NCI-H526 (cell line): Measurements from ENCODE around the gene SHISA6.

Source experiments
- DNase-seq, 2 experiments: peaks; one replicate each; lab custom pipeline; 2025; lab: John Stamatoyannopoulos, UW

SHISA6 gene

GRCh38 chr17:11353601-11354000, 112.6 kb downstream of the SHISA6 start:
- DNase-seq = no peak

DNA sequence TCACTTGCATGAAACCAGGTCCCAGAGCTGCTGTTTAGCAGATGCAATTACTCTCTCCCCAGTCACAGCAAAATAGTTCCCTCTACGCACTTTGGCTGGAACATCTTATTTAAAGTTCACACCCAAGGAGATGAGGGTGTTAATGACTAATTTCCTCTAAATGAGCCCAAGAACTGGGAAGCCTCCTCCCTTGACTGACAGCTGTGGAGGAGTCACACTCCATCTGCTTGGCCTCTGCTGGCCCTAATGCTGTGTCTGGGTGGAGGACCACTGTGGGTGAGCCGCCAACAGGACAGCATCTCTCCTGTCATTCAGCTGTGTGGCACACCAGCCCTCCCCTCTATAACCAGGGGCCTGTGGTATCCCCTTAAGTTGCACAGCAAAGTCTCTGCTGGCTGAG, 115.4 kb downstream of the SHISA6 start:
- no peak for DNase-seq

DNA sequence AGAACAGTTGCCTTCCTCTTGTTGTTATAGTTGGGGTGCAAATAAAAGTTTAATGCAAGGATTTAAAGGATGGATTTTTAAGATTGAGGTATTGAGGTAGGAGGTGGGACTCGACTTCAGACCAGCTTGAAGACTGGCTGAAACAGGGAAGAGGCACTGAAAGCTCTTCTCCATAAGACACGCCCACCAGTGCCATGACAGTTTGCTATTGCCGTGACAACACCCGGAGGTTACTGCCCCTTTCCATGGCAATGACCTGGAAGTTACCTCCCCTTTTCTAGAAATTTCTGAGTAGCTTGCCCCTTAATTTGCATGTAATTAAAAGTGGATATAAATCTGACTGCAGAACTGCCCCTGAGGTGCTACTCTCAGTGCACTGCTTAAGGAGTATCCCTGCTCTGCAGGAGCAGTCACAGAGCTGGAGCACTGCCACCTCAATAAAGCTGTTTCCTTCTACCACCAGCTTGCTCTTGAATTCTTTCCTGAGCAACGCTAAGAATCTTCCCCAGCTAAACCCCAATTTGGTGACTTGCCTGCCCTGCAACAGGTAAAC, 122.6 kb downstream of the SHISA6 start:
- DNase-seq = no peak

GRCh38 chr17:11366272-11366850, 125.3 kb downstream of the SHISA6 start:
- no peak for DNase-seq

- no peak for DNase-seq
Observed at GRCh38 chr17:11369575-11369974, 128.6 kb downstream of the SHISA6 start.

- DNase-seq = no peak
Observed at GRCh38 chr17:11372692-11373091, 131.7 kb downstream of the SHISA6 start.

DNA sequence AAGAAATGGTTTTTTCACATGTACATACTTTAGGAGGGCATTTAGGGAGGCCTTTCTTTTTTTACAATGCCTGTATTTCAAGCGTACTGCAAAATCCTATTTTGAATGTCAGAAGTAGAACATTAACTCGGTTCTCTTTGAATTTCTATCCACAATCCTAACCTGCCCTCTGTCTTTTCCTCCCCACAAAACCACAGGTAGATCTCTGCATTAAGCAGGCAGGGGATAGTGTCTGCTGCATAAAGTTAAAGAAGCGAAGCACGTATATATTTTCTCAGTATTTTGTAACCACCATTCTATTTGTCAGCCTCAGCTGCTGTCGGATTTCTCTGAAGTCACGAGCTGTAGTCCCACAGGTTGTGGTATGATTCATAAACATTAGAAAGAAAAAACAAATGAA, 137.5 kb downstream of the SHISA6 start:
- DNase-seq = no peak

GRCh38 chr17:11380761-11381160, 139.7 kb downstream of the SHISA6 start:
- DNase-seq = no peak

- no peak for DNase-seq
Observed at GRCh38 chr17:11383157-11383556, 142.1 kb downstream of the SHISA6 start.

GRCh38 chr17:11384131-11384530, 143.1 kb downstream of the SHISA6 start:
- no peak for DNase-seq

GRCh38 chr17:11387610-11388009, 146.6 kb downstream of the SHISA6 start:
- DNase-seq = no peak

GRCh38 chr17:11388054-11388453, 147.0 kb downstream of the SHISA6 start:
- peak in 1 of 2 experiments; percentile 0 for DNase-seq

GRCh38 chr17:11389583-11389982, 148.6 kb downstream of the SHISA6 start:
- no peak for DNase-seq

GRCh38 chr17:11391134-11391533, 150.1 kb downstream of the SHISA6 start:
- DNase-seq = peak in 1 of 2 experiments; percentile 0

- no peak for DNase-seq
Observed at GRCh38 chr17:11404431-11405276, 163.6 kb downstream of the SHISA6 start.

DNA sequence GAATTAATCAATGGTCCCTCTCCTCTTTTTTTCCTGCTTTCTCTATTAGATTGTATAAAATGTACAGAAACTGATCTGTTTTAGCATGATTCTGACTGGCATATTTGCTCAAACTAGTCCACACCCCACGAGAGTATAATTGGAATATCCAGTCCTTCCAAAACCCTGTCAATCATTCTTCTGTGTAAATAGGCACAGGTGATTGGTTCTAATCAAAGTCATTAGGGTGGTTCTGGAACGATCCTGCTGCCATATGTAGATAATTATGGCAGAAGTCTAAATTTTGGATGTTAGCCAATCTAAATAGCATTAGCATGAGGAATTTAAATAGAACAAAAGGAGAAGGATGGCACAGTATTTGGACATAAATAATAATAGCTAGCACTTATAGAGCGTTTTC, 165.7 kb downstream of the SHISA6 start:
- DNase-seq = no peak

DNA sequence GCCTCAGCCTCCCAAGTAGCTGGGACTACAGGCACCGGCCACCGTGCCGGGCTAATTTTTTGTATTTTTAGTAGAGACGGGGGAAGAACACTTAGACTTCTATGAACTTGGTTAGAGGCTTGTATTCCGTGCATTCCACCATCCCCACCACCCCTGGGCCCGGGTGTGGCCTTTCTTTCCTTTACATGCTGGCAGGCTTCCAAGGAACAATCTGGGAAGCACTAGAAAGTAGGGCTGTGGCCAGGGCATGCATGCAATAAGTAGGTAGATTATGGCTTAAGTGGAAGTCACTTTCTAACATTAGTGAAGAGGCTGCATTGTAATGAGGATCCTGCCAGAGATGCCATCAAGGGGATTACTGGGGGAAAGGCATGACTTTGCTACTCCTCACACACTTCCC, 171.6 kb downstream of the SHISA6 start:
- DNase-seq = no peak

DNA sequence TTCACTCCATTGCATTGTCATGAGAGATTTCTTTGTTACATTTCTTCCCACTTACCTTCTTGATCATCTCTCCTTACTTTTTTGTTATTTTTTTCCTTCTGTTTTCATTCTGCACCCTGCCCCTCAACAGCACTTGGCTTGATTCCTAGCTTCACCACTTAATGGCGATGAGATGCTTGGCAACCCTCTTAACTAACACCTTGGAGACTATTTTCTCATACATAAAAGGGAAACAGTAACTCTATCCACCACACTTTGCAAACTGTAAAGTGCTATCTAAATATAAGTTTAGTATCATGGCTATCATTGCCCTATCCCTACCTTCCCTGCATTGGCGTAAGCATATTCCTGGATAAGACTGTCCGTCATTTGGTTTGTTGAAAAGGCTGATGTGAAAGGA, 177.3 kb downstream of the SHISA6 start:
- no peak for DNase-seq

DNA sequence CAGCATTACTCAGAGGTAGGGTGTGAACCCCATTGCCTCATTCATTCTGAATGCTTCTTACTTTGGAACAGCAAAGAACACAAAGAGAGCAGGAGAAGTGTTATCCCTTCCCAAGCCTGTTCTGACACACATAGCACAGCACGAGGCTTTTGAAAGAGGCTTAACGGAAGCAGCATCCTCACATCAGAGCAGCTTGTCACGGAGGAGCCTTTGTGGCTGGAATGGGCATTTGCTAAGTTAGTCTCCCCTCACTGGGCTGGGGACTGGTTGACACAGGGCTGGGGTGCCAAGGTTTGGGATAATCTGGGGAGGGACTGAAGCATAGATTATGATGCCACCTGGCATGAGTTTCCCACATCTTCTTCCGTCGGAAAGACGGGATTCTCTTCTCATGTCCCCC, 189.7 kb downstream of the SHISA6 start:
- DNase-seq = no peak

- DNase-seq = no peak
Observed at GRCh38 chr17:11438673-11439072, 197.7 kb downstream of the SHISA6 start.

DNA sequence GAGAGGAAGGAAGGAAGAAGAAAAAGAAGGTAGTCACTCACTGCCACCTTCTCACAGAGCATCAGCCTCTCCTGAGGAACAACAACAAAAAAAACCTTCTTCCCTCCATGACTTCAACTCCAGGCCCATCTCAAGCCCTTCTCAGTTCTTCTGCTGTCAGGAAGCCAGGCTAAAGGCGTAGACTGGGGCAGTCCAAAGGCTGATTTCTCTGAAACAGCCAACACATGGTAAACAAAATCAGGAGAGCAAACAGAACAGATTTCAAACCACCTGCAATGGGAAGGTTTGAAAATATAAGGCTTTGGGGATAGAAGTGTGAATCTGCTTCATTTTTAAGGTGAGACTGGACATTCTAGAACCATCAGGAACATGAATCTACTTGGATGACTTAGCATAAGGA, 200.0 kb downstream of the SHISA6 start:
- DNase-seq = no peak

DNA sequence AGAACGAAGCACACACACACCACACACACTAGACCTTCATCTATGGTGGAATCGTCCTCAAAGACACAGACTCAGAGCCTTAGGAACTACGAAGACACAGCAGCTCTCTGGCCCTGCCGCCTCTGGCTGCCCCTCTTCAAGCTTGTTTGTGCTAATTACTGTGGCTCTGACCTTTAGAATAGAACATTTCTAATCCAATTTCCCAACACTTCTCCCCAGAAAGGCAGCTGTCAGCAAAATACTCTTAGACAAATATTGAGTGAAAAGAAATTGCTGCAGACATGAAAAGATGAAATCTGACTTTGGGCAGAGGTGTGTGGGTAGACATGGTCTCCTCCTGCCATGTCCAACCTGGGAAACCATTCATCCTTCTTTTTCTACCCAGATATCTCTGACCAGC, 205.3 kb downstream of the SHISA6 start:
- DNase-seq = no peak

DNA sequence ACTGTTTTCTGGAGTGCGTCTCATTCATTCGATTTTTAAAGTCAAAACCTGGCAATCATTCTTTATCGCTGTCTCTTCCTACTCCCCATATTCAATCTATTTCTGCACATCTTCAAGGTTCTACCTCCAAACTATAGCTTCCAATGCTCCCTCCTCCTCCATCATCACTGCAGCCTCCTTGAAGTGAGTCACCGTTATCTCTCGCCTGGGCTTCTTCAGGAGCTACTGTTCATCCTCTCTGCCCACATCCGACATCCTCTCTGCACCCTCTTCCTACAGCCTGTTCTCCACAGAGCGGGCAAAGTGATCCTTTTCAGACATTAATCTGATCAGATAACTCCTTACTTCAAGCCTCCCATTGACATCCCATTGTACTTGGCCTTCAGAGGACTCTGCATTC, 213.1 kb downstream of the SHISA6 start:
- no peak for DNase-seq
